ENCODE data around the gene DECR2. TPM values are rescaled to one million over a fixed set of nuclear protein-coding genes. Genes with fewer than 3 reads are reported as not detected.

DECR2 gene
- total and polyA plus RNA-seq, 2 of the 4 experiments (the other 2 are of a cell fraction) = 3.9 to 26.7 TPM

DNA sequence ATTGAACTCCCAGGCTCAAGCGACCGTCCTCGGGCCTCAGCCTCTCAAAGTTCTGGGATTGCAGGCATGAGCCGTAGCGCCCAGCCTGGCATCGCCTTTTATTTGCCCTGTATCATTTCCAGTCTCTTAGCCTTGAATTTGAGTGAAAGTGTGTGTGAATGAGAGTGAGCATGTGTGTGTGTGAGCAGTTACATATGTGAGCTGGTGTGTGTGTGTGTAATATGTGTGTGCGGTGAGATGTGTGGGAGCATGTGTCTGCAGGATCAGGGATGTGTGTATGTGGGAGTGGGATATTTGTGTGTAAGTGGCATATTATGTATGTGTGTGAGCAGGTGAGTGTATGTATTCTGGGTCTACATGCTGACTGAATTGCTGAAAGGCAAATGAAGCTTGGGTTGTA, 29.2 kb downstream of the DECR2 start:
- TF ChIP-seq, protein P1, sequence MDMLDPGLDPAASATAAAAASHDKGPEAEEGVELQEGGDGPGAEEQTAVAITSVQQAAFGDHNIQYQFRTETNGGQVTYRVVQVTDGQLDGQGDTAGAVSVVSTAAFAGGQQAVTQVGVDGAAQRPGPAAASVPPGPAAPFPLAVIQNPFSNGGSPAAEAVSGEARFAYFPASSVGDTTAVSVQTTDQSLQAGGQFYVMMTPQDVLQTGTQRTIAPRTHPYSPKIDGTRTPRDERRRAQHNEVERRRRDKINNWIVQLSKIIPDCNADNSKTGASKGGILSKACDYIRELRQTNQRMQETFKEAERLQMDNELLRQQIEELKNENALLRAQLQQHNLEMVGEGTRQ (IDR thresholded peaks at IDR 0.05; ENCODE audit: low read depth, low read length) = no peak
- no peak for TF ChIP-seq MAZ (IDR thresholded peaks at IDR 0.05; ENCODE audit: borderline replicate concordance, low read depth, low read length)
- no peak for TF ChIP-seq RFX5 (IDR thresholded peaks at IDR 0.05; ENCODE audit: low read depth, low read length)
- TF ChIP-seq, protein P2, sequence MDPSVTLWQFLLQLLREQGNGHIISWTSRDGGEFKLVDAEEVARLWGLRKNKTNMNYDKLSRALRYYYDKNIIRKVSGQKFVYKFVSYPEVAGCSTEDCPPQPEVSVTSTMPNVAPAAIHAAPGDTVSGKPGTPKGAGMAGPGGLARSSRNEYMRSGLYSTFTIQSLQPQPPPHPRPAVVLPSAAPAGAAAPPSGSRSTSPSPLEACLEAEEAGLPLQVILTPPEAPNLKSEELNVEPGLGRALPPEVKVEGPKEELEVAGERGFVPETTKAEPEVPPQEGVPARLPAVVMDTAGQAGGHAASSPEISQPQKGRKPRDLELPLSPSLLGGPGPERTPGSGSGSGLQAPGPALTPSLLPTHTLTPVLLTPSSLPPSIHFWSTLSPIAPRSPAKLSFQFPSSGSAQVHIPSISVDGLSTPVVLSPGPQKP (IDR thresholded peaks at IDR 0.05; ENCODE audit: borderline replicate concordance, low read depth, low read length) = no peak
- no peak for TF ChIP-seq RAD21 (IDR thresholded peaks at IDR 0.05; ENCODE audit: low read length)
- CTCF ChIA-PET = no interaction called here
- H2AK5ac ChIP-seq (ENCODE audit: low read depth, low read length) = no peak overlapping the region

More for the DNA sequence above, 29.2 kb downstream of the DECR2 start:
- BruUV-seq (replicated peaks) = no TSS peak
- intact Hi-C loops (cut with micrococcal nuclease) = no loop called here
- Histone ChIP-seq H3K36me3 (ENCODE audit: control insufficient read depth, insufficient read depth, low read length) (peaks cover 5% of the 10 kb centered on the region), H4K20me1 (ENCODE audit: insufficient read depth, low read length) (peaks cover 50% of the 10 kb centered on the region), H4K8ac (ENCODE audit: low read depth in 2 of 2, low read length in 2 of 2) (no peak overlapping the region), H3K9me1 (ENCODE audit: insufficient read depth, low read length) (peaks cover 11% of the 10 kb centered on the region), H2BK120ac (ENCODE audit: low read depth, low read length) (no peak overlapping the region), H4K5ac (ENCODE audit: low read depth, low read length) (no peak overlapping the region), H3K4ac (ENCODE audit: low read depth, low read length) (no peak overlapping the region), H3K56ac (ENCODE audit: extremely low read depth, insufficient read depth, low read length) (no peak overlapping the region), H2BK20ac (ENCODE audit: low read depth, low read length) (no peak overlapping the region), H3K4me2 (ENCODE audit: low read depth, low read length) (no peak overlapping the region), H3K9me3 (ENCODE audit: control insufficient read depth, insufficient read depth, low read length) (no peaks in the 10 kb centered on the region), H3K9ac (ENCODE audit: low read depth, low read length) (no peak overlapping the region), H3K27me3 (ENCODE audit: control insufficient read depth, insufficient read depth, low read length) (no peaks in the 10 kb centered on the region), H2AFZ (replicated peaks; ENCODE audit: low read length, poor library complexity) (no peak overlapping the region), H3K4me3 (ENCODE audit: insufficient read depth, low read depth, low read length) (no peak overlapping the region), H2BK5ac (ENCODE audit: low read depth, low read length, poor library complexity, severe bottlenecking) (no peak overlapping the region), H3K4me1 (ENCODE audit: control insufficient read depth, insufficient read depth, low read length) (peaks cover 7% of the 10 kb centered on the region), H2AK9ac (replicated peaks; ENCODE audit: low read depth, low read length, poor library complexity) (no peak overlapping the region), H4K91ac (ENCODE audit: insufficient read depth, low read depth, low read length) (no peak overlapping the region), H3K79me1 (ENCODE audit: low read depth in 1 of 2, low read length in 2 of 2) (peaks cover 27 to 64% of the 10 kb centered on the region in 2 experiments), H3K14ac (replicated peaks; ENCODE audit: low read depth, low read length) (no peak overlapping the region), H3K27ac (ENCODE audit: insufficient read depth, low read length) (no peak overlapping the region), H3K18ac (ENCODE audit: low read depth, low read length) (no peak overlapping the region), H2BK15ac (ENCODE audit: low read depth, low read length) (no peak overlapping the region), H3K23ac (ENCODE audit: low read depth, low read length) (peak overlapping the region; percentile 64; the same call in 1 of the 2 replicates)
- DNase-seq (no peak), ATAC-seq (ENCODE audit: low read depth) (no peak)
- WGBS, 2 experiments (ENCODE audit: extremely low coverage in 2 of 2, insufficient read length in 1 of 2) = 100% methylated on average over 4 of the region's 7 CpGs; no CpG with 5 or more reads in 1 of the 2 experiments
- POLR2A ChIA-PET (ENCODE audit: unreplicated experiment) = no interaction called here
- in situ Hi-C loops (cut with MboI; ENCODE audit: low sequenced_read_pairs) = no loop called here
- dilution Hi-C loops (cut with HindIII; ENCODE audit: low sequenced_read_pairs, unreplicated experiment) = no loop called here

All from IMR-90 (cell line).